WTC11 (cell line): ENCODE measurements around the gene PPP4C.

Experiments used
- ATF6 ChIP-seq: sonication (generic); formaldehyde crosslinking; IDR thresholded peaks from 2 replicates; pipeline ENCODE4 v1.8.1; 2023; ENCODE audit warnings: mild to moderate bottlenecking, missing genetic modification reagents
- CTCF ChIP-seq: fragments of 200-600 bp; IDR thresholded peaks from 2 replicates; pipeline ENCODE4 v1.8.0; 2022; ENCODE audit warnings: antibody characterized with exemption
- EMX1 ChIP-seq: fragments of 250-450 bp; sonication (Bioruptor Pico); IDR thresholded peaks from 2 replicates; pipeline ENCODE4 v1.8.0; 2021; ENCODE audit warnings: mild to moderate bottlenecking
- FOXP1 ChIP-seq: sonication (generic); formaldehyde crosslinking; IDR thresholded peaks from 2 replicates; pipeline ENCODE4 v1.8.0; 2022; ENCODE audit warnings: missing genetic modification reagents, mild to moderate bottlenecking, moderate library complexity, borderline replicate concordance
- IRF1 ChIP-seq: sonication (generic); formaldehyde crosslinking; IDR thresholded peaks from 2 replicates; pipeline ENCODE4 v1.8.0; 2023; ENCODE audit warnings: missing genetic modification reagents
- SP1 ChIP-seq: sonication (generic); formaldehyde crosslinking; conservative IDR thresholded peaks from 2 replicates; pipeline ENCODE4 v1.8.1; 2022; ENCODE audit warnings: missing genetic modification reagents
- ZNF138 ChIP-seq: sonication (generic); formaldehyde crosslinking; conservative IDR thresholded peaks from 2 replicates; pipeline ENCODE4 v1.8.1; 2022; ENCODE audit warnings: mild to moderate bottlenecking, moderate library complexity, missing genetic modification reagents
- ZNF281 ChIP-seq: sonication (generic); formaldehyde crosslinking; IDR thresholded peaks from 2 replicates; pipeline ENCODE4 v1.8.0; 2023; ENCODE audit warnings: mild to moderate bottlenecking, missing genetic modification reagents
- TF ChIP-seq, protein P1 (sequence below): sonication (generic); formaldehyde crosslinking; IDR thresholded peaks from 2 replicates; pipeline ENCODE4 v1.8.1; 2022; ENCODE audit warnings: mild to moderate bottlenecking, missing genetic modification reagents, moderate library complexity, borderline replicate concordance
- TF ChIP-seq, protein P2 (sequence below): sonication (generic); formaldehyde crosslinking; IDR thresholded peaks from 2 replicates; pipeline ENCODE4 v1.8.1; 2023; ENCODE audit warnings: mild to moderate bottlenecking, missing genetic modification reagents, moderate library complexity

DNA sequence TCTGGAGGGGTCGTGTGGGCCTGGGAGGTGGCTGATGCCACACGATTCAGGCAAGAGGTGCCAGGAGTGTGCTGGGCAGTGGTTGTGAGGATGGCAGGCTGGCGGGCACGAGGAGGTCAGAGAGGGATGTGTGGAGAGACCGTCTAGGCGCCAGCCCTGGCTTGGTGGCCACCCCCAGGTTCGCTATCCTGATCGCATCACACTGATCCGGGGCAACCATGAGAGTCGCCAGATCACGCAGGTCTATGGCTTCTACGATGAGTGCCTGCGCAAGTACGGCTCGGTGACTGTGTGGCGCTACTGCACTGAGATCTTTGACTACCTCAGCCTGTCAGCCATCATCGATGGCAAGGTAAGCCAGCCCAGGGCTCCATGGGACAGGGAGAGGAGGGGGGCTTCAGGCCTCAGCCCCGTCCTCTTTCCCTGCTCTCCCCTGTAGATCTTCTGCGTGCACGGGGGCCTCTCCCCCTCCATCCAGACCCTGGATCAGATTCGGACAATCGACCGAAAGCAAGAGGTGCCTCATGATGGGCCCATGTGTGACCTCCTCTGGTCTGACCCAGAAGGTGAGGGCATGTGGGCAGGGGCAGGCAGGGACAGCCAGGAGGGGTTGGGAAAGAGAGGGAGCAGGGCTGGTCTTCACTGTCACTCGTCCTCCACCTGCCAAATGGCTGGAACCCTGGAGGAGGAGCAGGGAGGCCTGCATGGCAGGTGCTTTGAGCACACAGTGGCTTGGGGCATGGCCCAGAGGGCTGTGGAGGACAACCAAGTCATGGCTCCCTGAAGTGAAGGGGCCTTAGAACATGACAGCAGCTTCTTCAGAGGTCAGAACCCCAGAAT, 7.6 kb downstream of the PPP4C start:
- TF ChIP-seq FOXP1 (CRISPR knock-in tag) (no peak), EMX1 (CRISPR knock-in tag) (no peak), CTCF (no peak), IRF1 (no peak), ZNF138 (CRISPR knock-in tag) (no peak), ATF6 (CRISPR knock-in tag) (no peak), SP1 (no peak), ZNF281 (CRISPR knock-in tag) (no peak)
- TF ChIP-seq, protein P1, sequence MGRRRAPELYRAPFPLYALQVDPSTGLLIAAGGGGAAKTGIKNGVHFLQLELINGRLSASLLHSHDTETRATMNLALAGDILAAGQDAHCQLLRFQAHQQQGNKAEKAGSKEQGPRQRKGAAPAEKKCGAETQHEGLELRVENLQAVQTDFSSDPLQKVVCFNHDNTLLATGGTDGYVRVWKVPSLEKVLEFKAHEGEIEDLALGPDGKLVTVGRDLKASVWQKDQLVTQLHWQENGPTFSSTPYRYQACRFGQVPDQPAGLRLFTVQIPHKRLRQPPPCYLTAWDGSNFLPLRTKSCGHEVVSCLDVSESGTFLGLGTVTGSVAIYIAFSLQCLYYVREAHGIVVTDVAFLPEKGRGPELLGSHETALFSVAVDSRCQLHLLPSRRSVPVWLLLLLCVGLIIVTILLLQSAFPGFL (CRISPR knock-in tag): no peak
- TF ChIP-seq, protein P2, sequence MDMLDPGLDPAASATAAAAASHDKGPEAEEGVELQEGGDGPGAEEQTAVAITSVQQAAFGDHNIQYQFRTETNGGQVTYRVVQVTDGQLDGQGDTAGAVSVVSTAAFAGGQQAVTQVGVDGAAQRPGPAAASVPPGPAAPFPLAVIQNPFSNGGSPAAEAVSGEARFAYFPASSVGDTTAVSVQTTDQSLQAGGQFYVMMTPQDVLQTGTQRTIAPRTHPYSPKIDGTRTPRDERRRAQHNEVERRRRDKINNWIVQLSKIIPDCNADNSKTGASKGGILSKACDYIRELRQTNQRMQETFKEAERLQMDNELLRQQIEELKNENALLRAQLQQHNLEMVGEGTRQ: no peak
